ENCODE measurements around the gene ADORA2B. TPM values are rescaled to one million over a fixed set of nuclear protein-coding genes. Genes with fewer than 3 reads are reported as not detected.

ADORA2B gene
- total RNA-seq, 2 donors from 2014 or later: 0.74 to 0.86 TPM

GRCh38 chr17:16013943-16014407, 69.0 kb downstream of the ADORA2B start:
- no peak for DNase-seq (ENCODE audit: low spot score)
- intact Hi-C loops (cut with DNase I): no loop called here

- DNase-seq (ENCODE audit: low spot score): no peak
- intact Hi-C loops (cut with DNase I): no loop called here
Observed at GRCh38 chr17:16019347-16019746, 74.4 kb downstream of the ADORA2B start.

- DNase-seq (ENCODE audit: low spot score): no peak
- intact Hi-C loops (cut with DNase I): no loop called here
Observed at GRCh38 chr17:16023881-16024280, 79.0 kb downstream of the ADORA2B start.

- intact Hi-C loops (cut with DNase I): no loop called here
- no peak for DNase-seq (ENCODE audit: low spot score)
Observed at GRCh38 chr17:16025202-16025601, 80.3 kb downstream of the ADORA2B start.

Other genes with a start within 250 kb of the ADORA2B start
- gene ZNF286A, start 245.4 kb upstream of the ADORA2B start, total RNA-seq: 10 to 100 TPM; 14.5 to 15.5 TPM
- gene TBC1D26, start 212.8 kb upstream of the ADORA2B start, total RNA-seq: not detected
- 10 to 100 TPM; 11.9 to 16.5 TPM for gene ZSWIM7, start 54.6 kb downstream of the ADORA2B start, total RNA-seq
- gene TTC19, start 54.7 kb downstream of the ADORA2B start, total RNA-seq: 10 to 100 TPM; 18.4 to 18.6 TPM

Measured in posterior vena cava (tissue), 2 donors.